Activated CD8-positive, alpha-beta memory T cell treated with anti-CD3 and anti-CD28 coated beads, Interleukin-2, amount 10 ng/mL, durations not matched to agents 7 days and 5 days (primary cell): ENCODE results near the gene SMPDL3B. TPM values are rescaled to one million over a fixed set of nuclear protein-coding genes. Genes with fewer than 3 reads are reported as not detected.

Experiments used
- ATAC-seq: fragments of 150-1000 bp; cut with Tn5 transposase; one replicate; pipeline ENCODE4 v1.10.0; 2021; ENCODE audit warnings: moderate library complexity
- CTCF ChIA-PET: fragments of 350-600 bp; sonication (Branson Sonifier 250); formaldehyde crosslinking; loops from one replicate; lab custom pipeline; 2021; ENCODE audit warnings: antibody characterized with exemption; lab: Charles Lee
- DNase-seq: peaks from one replicate; pipeline ENCODE4 v3.0.0-alpha.2; 2020
- H3K27ac Mint-ChIP-seq: one replicate; pipeline ENCODE4 v1.8.0; 2021; ENCODE audit warnings: mild to moderate bottlenecking, mixed read lengths
- H3K27me3 Mint-ChIP-seq: one replicate; pipeline ENCODE4 v1.8.0; 2021; ENCODE audit warnings: mixed read lengths
- H3K36me3 Mint-ChIP-seq: one replicate; pipeline ENCODE4 v1.8.0; 2021; ENCODE audit warnings: mild to moderate bottlenecking, mixed read lengths
- H3K4me1 Mint-ChIP-seq: one replicate; pipeline ENCODE4 v1.8.0; 2021; ENCODE audit warnings: mixed read lengths
- H3K4me3 Mint-ChIP-seq: one replicate; pipeline ENCODE4 v1.8.0; 2021; ENCODE audit warnings: mild to moderate bottlenecking, moderate library complexity, mixed read lengths
- H3K9me3 Mint-ChIP-seq: one replicate; pipeline ENCODE4 v1.8.0; 2022; ENCODE audit warnings: low read depth, mixed read lengths
- total RNA-seq, 2 experiments: library from RNA; stranded (reverse); gene quantifications; one replicate each; pipeline ENCODE4 v1.2.3, GENCODE V29; 2021

Gene SMPDL3B
- total RNA-seq, 2 experiments from 2014 or later: 0.40 to 1.4 TPM

GRCh38 chr1:27945020-27945419 lies 10.2 kb downstream of the SMPDL3B start:
- Mint-ChIP-seq H3K27ac (no peak overlapping the region), H3K4me1 (peaks cover 19% of the 10 kb centered on the region)

GRCh38 chr1:27949027-27949426 lies 14.2 kb downstream of the SMPDL3B start:
- no peak overlapping the region for H3K4me3 Mint-ChIP-seq
- H3K4me1 Mint-ChIP-seq: peaks cover 2% of the 10 kb centered on the region
- ATAC-seq (no peak), DNase-seq (no peak)
- peaks cover 5% of the 10 kb centered on the region for H3K27me3 Mint-ChIP-seq
- CTCF ChIA-PET: interaction anchor here (1.0 kb wide), 1 partner anchor 91 kb away, joined by 4 read pairs; no protein-coding TSS in a partner anchor
- no peak overlapping the region for H3K27ac Mint-ChIP-seq
- no peaks in the 10 kb centered on the region for H3K9me3 Mint-ChIP-seq
- H3K36me3 Mint-ChIP-seq: no peaks in the 10 kb centered on the region

More at GRCh38 chr1:27945020-27945419, 10.2 kb downstream of the SMPDL3B start:
- Mint-ChIP-seq H3K27me3 (no peaks in the 10 kb centered on the region), H3K36me3 (no peaks in the 10 kb centered on the region), H3K9me3 (no peaks in the 10 kb centered on the region), H3K4me3 (no peak overlapping the region)
- CTCF ChIA-PET: interaction anchor here (1.4 to 3.6 kb wide), 3 partner anchors 14 to 87 kb away, joined by 4 to 11 read pairs (median 4); partner anchors contain the start of gene XKR8
- DNase-seq (no peak), ATAC-seq (no peak)

- H3K36me3 Mint-ChIP-seq: no peaks in the 10 kb centered on the region
- CTCF ChIA-PET: interaction anchor here (1.2 to 1.6 kb wide), 5 partner anchors 9 to 258 kb away, joined by 4 to 7 read pairs (median 4); partner anchors contain the start of gene XKR8
- H3K4me3 Mint-ChIP-seq: no peak overlapping the region
- no peak for ATAC-seq
- H3K4me1 Mint-ChIP-seq: no peaks in the 10 kb centered on the region
- peaks cover 5% of the 10 kb centered on the region for H3K27me3 Mint-ChIP-seq
- H3K27ac Mint-ChIP-seq: no peak overlapping the region
- no peak for DNase-seq
- H3K9me3 Mint-ChIP-seq: no peaks in the 10 kb centered on the region
These were observed 16.6 kb downstream of the SMPDL3B start for GRCh38 chr1:27951396-27951795.

GRCh38 chr1:27952147-27952546 lies 17.3 kb downstream of the SMPDL3B start:
- H3K36me3 Mint-ChIP-seq: no peaks in the 10 kb centered on the region
- no peak for ATAC-seq
- no peaks in the 10 kb centered on the region for H3K9me3 Mint-ChIP-seq

GRCh38 chr1:27954186-27954585 lies 19.4 kb downstream of the SMPDL3B start:
- CTCF ChIA-PET: interaction anchor here (1.3 kb wide), 1 partner anchor 96 kb away, joined by 3 read pairs; no protein-coding TSS in a partner anchor
- no peaks in the 10 kb centered on the region for H3K36me3 Mint-ChIP-seq
- no peaks in the 10 kb centered on the region for H3K4me1 Mint-ChIP-seq
- DNase-seq (no peak), ATAC-seq (no peak)
- H3K9me3 Mint-ChIP-seq: no peaks in the 10 kb centered on the region
- H3K27me3 Mint-ChIP-seq: peaks cover 5% of the 10 kb centered on the region
- no peak overlapping the region for H3K4me3 Mint-ChIP-seq
- H3K27ac Mint-ChIP-seq: no peak overlapping the region

More at GRCh38 chr1:27952147-27952546, 17.3 kb downstream of the SMPDL3B start:
- Mint-ChIP-seq H3K27ac (no peak overlapping the region), H3K4me1 (no peaks in the 10 kb centered on the region), H3K4me3 (no peak overlapping the region), H3K27me3 (peaks cover 5% of the 10 kb centered on the region)
- no peak for DNase-seq
- CTCF ChIA-PET: interaction anchor here (1.0 to 1.6 kb wide), 5 partner anchors 8 to 95 kb away, joined by 3 to 7 read pairs (median 4); partner anchors contain the start of gene XKR8

- no peaks in the 10 kb centered on the region for H3K36me3 Mint-ChIP-seq
- peaks cover 5% of the 10 kb centered on the region for H3K27me3 Mint-ChIP-seq
- H3K9me3 Mint-ChIP-seq: no peaks in the 10 kb centered on the region
- CTCF ChIA-PET: interaction anchor here (0.6 to 0.9 kb wide), 2 partner anchors 15 to 89 kb away, joined by 3 to 4 read pairs; no protein-coding TSS in a partner anchor
- ATAC-seq: no peak
- peaks cover 4% of the 10 kb centered on the region for H3K4me1 Mint-ChIP-seq
- no peak overlapping the region for H3K4me3 Mint-ChIP-seq
- no peak for DNase-seq
- no peak overlapping the region for H3K27ac Mint-ChIP-seq
These were observed 20.3 kb downstream of the SMPDL3B start for GRCh38 chr1:27955076-27955475.

GRCh38 chr1:27956761-27957160 lies 22.0 kb downstream of the SMPDL3B start:
- Mint-ChIP-seq H3K27ac (no peak overlapping the region), H3K9me3 (no peaks in the 10 kb centered on the region), H3K4me1 (peaks cover 14% of the 10 kb centered on the region), H3K36me3 (no peaks in the 10 kb centered on the region), H3K27me3 (peaks cover 5% of the 10 kb centered on the region), H3K4me3 (no peak overlapping the region)
- DNase-seq (no peak), ATAC-seq (no peak)
- CTCF ChIA-PET: interaction anchor here (2.6 kb wide), 1 partner anchor 100 kb away, joined by 8 read pairs; no protein-coding TSS in a partner anchor

- Mint-ChIP-seq H3K9me3 (no peaks in the 10 kb centered on the region), H3K27ac (no peak overlapping the region), H3K4me1 (peaks cover 14% of the 10 kb centered on the region), H3K4me3 (no peak overlapping the region), H3K36me3 (peaks cover under 1% of the 10 kb centered on the region), H3K27me3 (peaks cover 5% of the 10 kb centered on the region)
- CTCF ChIA-PET: interaction anchor here (2.6 kb wide), 1 partner anchor 100 kb away, joined by 8 read pairs; no protein-coding TSS in a partner anchor
- ATAC-seq (no peak), DNase-seq (no peak)
These were observed 22.9 kb downstream of the SMPDL3B start for GRCh38 chr1:27957655-27958054.

GRCh38 chr1:27958513-27958912 lies 23.7 kb downstream of the SMPDL3B start:
- ATAC-seq (no peak), DNase-seq (no peak)
- H3K36me3 Mint-ChIP-seq: peaks cover 2% of the 10 kb centered on the region
- no peak overlapping the region for H3K27ac Mint-ChIP-seq
- no peaks in the 10 kb centered on the region for H3K27me3 Mint-ChIP-seq
- peak overlapping the region; percentile 77 for H3K4me3 Mint-ChIP-seq
- H3K4me1 Mint-ChIP-seq: peaks cover 17% of the 10 kb centered on the region
- H3K9me3 Mint-ChIP-seq: no peaks in the 10 kb centered on the region
- CTCF ChIA-PET: interaction anchor here (1.3 to 2.6 kb wide), 5 partner anchors 13 to 101 kb away, joined by 3 to 11 read pairs (median 6); no protein-coding TSS in a partner anchor

- H3K36me3 Mint-ChIP-seq: peaks cover 2% of the 10 kb centered on the region
- peak within 1 kb of the TSS; percentile 80 for H3K27ac Mint-ChIP-seq
- H3K4me1 Mint-ChIP-seq: peaks cover 21% of the 10 kb centered on the region
- no peaks in the 10 kb centered on the region for H3K9me3 Mint-ChIP-seq
- no peaks in the 10 kb centered on the region for H3K27me3 Mint-ChIP-seq
- DNase-seq (peak; percentile 88), ATAC-seq (peak; percentile 99)
- peak within 1 kb of the TSS; percentile 77 for H3K4me3 Mint-ChIP-seq
- CTCF ChIA-PET: interaction anchor here (1.0 to 3.7 kb wide), 12 partner anchors 8 to 249 kb away, joined by 3 to 12 read pairs (median 4); partner anchors contain the start of gene PPP1R8
These were observed 25.2 kb downstream of the SMPDL3B start, which contains the start of gene XKR8 for GRCh38 chr1:27959792-27960603. Gene XKR8, plus strand, starts transcription at chr1:27959973. Its CDS starts 97 bp downstream, at chr1:27960070.

- ATAC-seq (no peak), DNase-seq (no peak)
- Mint-ChIP-seq H3K4me3 (peak overlapping the region; percentile 77), H3K27ac (peak overlapping the region; percentile 21), H3K27me3 (no peaks in the 10 kb centered on the region), H3K4me1 (peaks cover 21% of the 10 kb centered on the region), H3K36me3 (peaks cover 2% of the 10 kb centered on the region), H3K9me3 (no peaks in the 10 kb centered on the region)
- CTCF ChIA-PET: interaction anchor here (0.6 to 3.7 kb wide), 9 partner anchors 9 to 248 kb away, joined by 3 to 12 read pairs (median 5); partner anchors contain the start of gene PPP1R8
These were observed 26.2 kb downstream of the SMPDL3B start for GRCh38 chr1:27960762-27961645.

GRCh38 chr1:27961646-27962221 lies 26.9 kb downstream of the SMPDL3B start:
- H3K36me3 Mint-ChIP-seq: peaks cover 4% of the 10 kb centered on the region
- H3K4me1 Mint-ChIP-seq: peaks cover 21% of the 10 kb centered on the region
- H3K9me3 Mint-ChIP-seq: no peaks in the 10 kb centered on the region
- ATAC-seq: no peak
- H3K4me3 Mint-ChIP-seq: peak overlapping the region; percentile 14
- DNase-seq: no peak
- CTCF ChIA-PET: interaction anchor here (0.6 to 3.7 kb wide), 6 partner anchors 10 to 104 kb away, joined by 3 to 12 read pairs (median 6); no protein-coding TSS in a partner anchor
- H3K27ac Mint-ChIP-seq: no peak overlapping the region
- no peaks in the 10 kb centered on the region for H3K27me3 Mint-ChIP-seq
